ENCODE measurements around the gene PLCB4.

The PLCB4 gene

DNA sequence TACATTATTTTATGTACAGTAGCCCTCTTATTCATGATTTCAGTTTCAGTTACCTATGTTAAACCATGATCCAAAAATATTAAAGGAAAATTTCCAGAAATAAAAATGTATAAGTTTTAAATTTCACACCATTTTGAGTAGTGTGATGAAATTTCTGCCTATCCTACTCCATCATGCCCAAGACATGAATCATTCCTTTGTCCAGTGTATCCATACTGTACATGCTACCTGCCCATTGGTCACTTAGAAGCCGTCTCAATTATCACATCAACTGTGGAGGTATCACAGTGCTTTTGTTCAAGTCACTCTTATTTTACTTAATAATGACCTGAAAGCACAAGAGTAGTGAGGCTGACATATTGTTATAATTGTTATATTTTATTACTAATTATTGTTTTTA lies 32.3 kb upstream of the PLCB4 start:
- Histone ChIP-seq H4K20me1 (ENCODE audit: low read depth, low read length) (no peaks in the 10 kb centered on the region), H3K36me3 (ENCODE audit: low read length) (no peaks in the 10 kb centered on the region), H3K9ac (ENCODE audit: low read length) (no peak overlapping the region), H3F3A (ENCODE audit: insufficient read depth) (no peaks in the 10 kb centered on the region), H2AFZ (ENCODE audit: low read depth, low read length, severe bottlenecking) (no peak overlapping the region), H3K27ac (ENCODE audit: low read depth, low read length) (no peak overlapping the region), H3K4me2 (ENCODE audit: low read depth, low read length, poor library complexity, severe bottlenecking) (no peak overlapping the region), H3K79me2 (ENCODE audit: insufficient read depth, low read length) (no peaks in the 10 kb centered on the region), H3K27me3 (ENCODE audit: low read length) (no peaks in the 10 kb centered on the region), H3K9me2 (replicated peaks; ENCODE audit: insufficient read depth, low read length) (no peaks in the 10 kb centered on the region), H3K9me3 (ENCODE audit: insufficient read depth, low read length) (no peaks in the 10 kb centered on the region), H3K4me3 (ENCODE audit: insufficient read depth, low read length, poor library complexity, severe bottlenecking) (no peak overlapping the region)
- no peak for TF ChIP-seq EZH2phosphoT487 (conservative IDR thresholded peaks at IDR 0.05; ENCODE audit: low read length)
- TF ChIP-seq, protein P1, sequence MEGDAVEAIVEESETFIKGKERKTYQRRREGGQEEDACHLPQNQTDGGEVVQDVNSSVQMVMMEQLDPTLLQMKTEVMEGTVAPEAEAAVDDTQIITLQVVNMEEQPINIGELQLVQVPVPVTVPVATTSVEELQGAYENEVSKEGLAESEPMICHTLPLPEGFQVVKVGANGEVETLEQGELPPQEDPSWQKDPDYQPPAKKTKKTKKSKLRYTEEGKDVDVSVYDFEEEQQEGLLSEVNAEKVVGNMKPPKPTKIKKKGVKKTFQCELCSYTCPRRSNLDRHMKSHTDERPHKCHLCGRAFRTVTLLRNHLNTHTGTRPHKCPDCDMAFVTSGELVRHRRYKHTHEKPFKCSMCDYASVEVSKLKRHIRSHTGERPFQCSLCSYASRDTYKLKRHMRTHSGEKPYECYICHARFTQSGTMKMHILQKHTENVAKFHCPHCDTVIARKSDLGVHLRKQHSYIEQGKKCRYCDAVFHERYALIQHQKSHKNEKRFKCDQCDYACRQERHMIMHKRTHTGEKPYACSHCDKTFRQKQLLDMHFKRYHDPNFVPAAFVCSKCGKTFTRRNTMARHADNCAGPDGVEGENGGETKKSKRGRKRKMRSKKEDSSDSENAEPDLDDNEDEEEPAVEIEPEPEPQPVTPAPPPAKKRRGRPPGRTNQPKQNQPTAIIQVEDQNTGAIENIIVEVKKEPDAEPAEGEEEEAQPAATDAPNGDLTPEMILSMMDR (IDR thresholded peaks at IDR 0.05; ENCODE audit: insufficient read depth, low read length, poor library complexity, severe bottlenecking) = no peak

DNA sequence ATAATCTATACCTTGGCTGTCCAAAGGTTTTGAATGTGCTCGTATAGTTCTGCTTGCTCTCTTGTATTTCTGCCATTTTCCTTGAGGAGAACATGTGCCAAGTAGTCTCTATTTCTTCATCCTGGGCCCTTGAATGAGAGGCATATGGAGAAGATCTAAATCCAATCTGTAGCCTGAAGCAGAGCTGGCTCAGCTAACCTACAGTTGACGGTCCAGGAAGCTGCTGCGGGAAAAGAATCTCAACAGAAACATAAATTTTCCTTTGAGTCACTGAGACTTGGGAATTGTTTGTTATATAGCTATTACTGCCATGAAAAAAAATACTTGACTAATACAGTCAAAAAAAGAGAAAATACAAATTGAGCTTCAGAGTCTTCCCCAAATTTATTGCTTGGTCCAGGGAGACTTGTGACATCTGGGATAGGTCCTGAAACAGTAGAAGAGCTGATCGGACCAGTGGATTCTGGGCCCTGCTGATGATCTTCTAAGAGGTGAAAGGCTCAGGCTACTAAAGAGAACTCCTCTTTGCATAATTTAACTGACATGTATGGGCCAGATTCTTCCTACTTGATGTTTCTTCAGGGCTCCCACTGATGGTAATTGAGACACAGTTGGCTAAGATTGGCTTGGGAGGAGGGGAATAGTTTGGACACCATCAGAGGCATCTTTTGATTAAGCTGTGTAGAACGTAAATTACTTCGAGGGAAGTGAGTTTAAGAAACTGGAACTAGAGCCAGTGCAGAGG lies 29.9 kb upstream of the PLCB4 start:
- no peaks in the 10 kb centered on the region for H3K9me2 ChIP-seq (replicated peaks; ENCODE audit: insufficient read depth, low read length)
- no peak overlapping the region for H2AFZ ChIP-seq (ENCODE audit: low read depth, low read length, severe bottlenecking)
- no peak overlapping the region for H3K9ac ChIP-seq (ENCODE audit: low read length)
- TF ChIP-seq, protein P1 (IDR thresholded peaks at IDR 0.05; ENCODE audit: insufficient read depth, low read length, poor library complexity, severe bottlenecking) = no peak
- no peak for TF ChIP-seq EZH2phosphoT487 (conservative IDR thresholded peaks at IDR 0.05; ENCODE audit: low read length)
- H3K36me3 ChIP-seq (ENCODE audit: low read length) = no peaks in the 10 kb centered on the region
- H3F3A ChIP-seq (ENCODE audit: insufficient read depth) = no peaks in the 10 kb centered on the region
- no peaks in the 10 kb centered on the region for H3K27me3 ChIP-seq (ENCODE audit: low read length)
- no peaks in the 10 kb centered on the region for H4K20me1 ChIP-seq (ENCODE audit: low read depth, low read length)
- no peaks in the 10 kb centered on the region for H3K9me3 ChIP-seq (ENCODE audit: insufficient read depth, low read length)
- H3K79me2 ChIP-seq (ENCODE audit: insufficient read depth, low read length) = no peaks in the 10 kb centered on the region
- H3K4me3 ChIP-seq (ENCODE audit: insufficient read depth, low read length, poor library complexity, severe bottlenecking) = no peak overlapping the region
- H3K4me2 ChIP-seq (ENCODE audit: low read depth, low read length, poor library complexity, severe bottlenecking) = no peak overlapping the region
- no peak overlapping the region for H3K27ac ChIP-seq (ENCODE audit: low read depth, low read length)

DNA sequence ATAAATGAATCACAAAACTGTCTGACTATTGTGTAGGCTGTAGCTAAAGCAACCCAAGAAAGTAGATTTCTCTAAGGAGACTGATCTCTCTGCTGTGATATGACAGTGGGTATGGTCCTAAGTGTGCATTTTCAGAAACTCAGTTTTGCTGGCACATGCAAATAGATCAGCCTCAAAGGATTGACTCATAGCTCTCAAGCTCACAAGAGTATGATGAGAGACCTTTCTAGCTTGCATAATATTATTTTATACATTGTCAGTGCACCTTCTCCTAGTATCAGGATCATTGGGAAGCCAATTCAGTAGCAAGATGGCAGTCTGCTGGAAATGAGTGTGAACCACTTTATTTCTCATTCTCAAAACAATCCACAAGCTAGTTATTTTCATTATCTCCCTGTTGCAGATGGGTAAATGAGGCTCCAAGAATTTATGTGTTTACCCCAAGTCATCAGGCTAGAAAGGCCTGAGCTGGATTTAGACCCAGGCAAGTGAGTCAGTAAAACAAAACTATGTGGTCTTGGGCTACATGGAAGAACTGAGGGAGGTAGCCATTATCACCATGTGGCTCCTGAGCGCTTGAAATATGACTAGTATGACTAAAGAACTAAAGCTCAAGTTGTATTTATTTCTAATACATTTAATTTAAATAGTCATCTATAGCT lies 27.9 kb upstream of the PLCB4 start:
- no peak overlapping the region for H3K27ac ChIP-seq (ENCODE audit: low read depth, low read length)
- no peak overlapping the region for H3K9ac ChIP-seq (ENCODE audit: low read length)

More for the DNA sequence above, 27.9 kb upstream of the PLCB4 start:
- Histone ChIP-seq H3K79me2 (ENCODE audit: insufficient read depth, low read length) (no peaks in the 10 kb centered on the region), H3K36me3 (ENCODE audit: low read length) (no peaks in the 10 kb centered on the region), H3F3A (ENCODE audit: insufficient read depth) (no peaks in the 10 kb centered on the region), H3K27me3 (ENCODE audit: low read length) (no peaks in the 10 kb centered on the region), H3K9me2 (replicated peaks; ENCODE audit: insufficient read depth, low read length) (no peaks in the 10 kb centered on the region), H4K20me1 (ENCODE audit: low read depth, low read length) (no peaks in the 10 kb centered on the region), H3K9me3 (ENCODE audit: insufficient read depth, low read length) (no peaks in the 10 kb centered on the region), H3K4me2 (ENCODE audit: low read depth, low read length, poor library complexity, severe bottlenecking) (no peak overlapping the region), H2AFZ (ENCODE audit: low read depth, low read length, severe bottlenecking) (no peak overlapping the region), H3K4me3 (ENCODE audit: insufficient read depth, low read length, poor library complexity, severe bottlenecking) (no peak overlapping the region)
- TF ChIP-seq EZH2phosphoT487 (conservative IDR thresholded peaks at IDR 0.05; ENCODE audit: low read length) = no peak
- TF ChIP-seq, protein P1 (IDR thresholded peaks at IDR 0.05; ENCODE audit: insufficient read depth, low read length, poor library complexity, severe bottlenecking) = no peak

Data from SU-DHL-6 (cell line).